Glutamatergic neuron (in vitro differentiated cells): ENCODE results near the gene CACNA1H. TPM values are rescaled to one million over a fixed set of nuclear protein-coding genes. Genes with fewer than 3 reads are reported as not detected.

Experiments used
- DNase-seq: peaks from one replicate; pipeline ENCODE4 v3.0.0; 2022
- H3K27ac Mint-ChIP-seq: one replicate; pipeline ENCODE4 v1.8.0; 2020; ENCODE audit warnings: mild to moderate bottlenecking, mixed read lengths, inconsistent platforms; ENCODE audit not compliant: unreplicated experiment
- H3K27me3 Mint-ChIP-seq: one replicate; pipeline ENCODE4 v1.8.0; 2020; ENCODE audit warnings: mild to moderate bottlenecking, moderate library complexity, mixed read lengths, inconsistent platforms; ENCODE audit not compliant: unreplicated experiment
- H3K36me3 Mint-ChIP-seq: one replicate; pipeline ENCODE4 v1.8.0; 2020; ENCODE audit warnings: mild to moderate bottlenecking, mixed read lengths, inconsistent platforms; ENCODE audit not compliant: unreplicated experiment
- H3K4me1 Mint-ChIP-seq: one replicate; pipeline ENCODE4 v1.8.0; 2020; ENCODE audit warnings: mild to moderate bottlenecking, low read depth, mixed read lengths, inconsistent platforms; ENCODE audit not compliant: unreplicated experiment
- H3K4me3 Mint-ChIP-seq: one replicate; pipeline ENCODE4 v1.8.0; 2020; ENCODE audit warnings: mild to moderate bottlenecking, mixed read lengths, inconsistent platforms; ENCODE audit not compliant: unreplicated experiment
- H3K9me3 Mint-ChIP-seq: one replicate; pipeline ENCODE4 v1.8.0; 2020; ENCODE audit warnings: mild to moderate bottlenecking, moderate library complexity, mixed read lengths, inconsistent platforms; ENCODE audit not compliant: unreplicated experiment
- CTCF ChIP-seq: fragments of 200-600 bp; sonication (generic); IDR thresholded peaks from one replicate; pipeline ENCODE4 v1.5.0; 2021; ENCODE audit not compliant: partially characterized antibody, unreplicated experiment
- total RNA-seq: library from RNA; stranded (reverse); fragmentation: NEBNext Ultra II Directional; extraction: Animal tissue kit (Norgen Biotek cat#: 25700); gene quantifications from one replicate; pipeline ENCODE4 v1.2.1, GENCODE V29; 2021; ENCODE audit not compliant: unreplicated experiment

CACNA1H gene
- total RNA-seq, 1 donor from 2014 or later, result 161 TPM

GRCh38 chr16:1107731-1108130 lies 45.2 kb upstream of the CACNA1H start:
- no peaks in the 10 kb centered on the region for H3K36me3 Mint-ChIP-seq
- H3K27ac Mint-ChIP-seq, result no peak overlapping the region
- H3K27me3 Mint-ChIP-seq, result peaks cover 2% of the 10 kb centered on the region
- no peak for DNase-seq
- TF ChIP-seq CTCF, result no peak
- no peak overlapping the region for H3K4me3 Mint-ChIP-seq
- H3K4me1 Mint-ChIP-seq, result peaks cover 1% of the 10 kb centered on the region
- peaks cover 5% of the 10 kb centered on the region for H3K9me3 Mint-ChIP-seq

GRCh38 chr16:1108299-1109252 lies 44.3 kb upstream of the CACNA1H start:
- no peaks in the 10 kb centered on the region for H3K36me3 Mint-ChIP-seq
- no peak overlapping the region for H3K4me3 Mint-ChIP-seq
- H3K27me3 Mint-ChIP-seq, result peaks cover 2% of the 10 kb centered on the region
- peaks cover 5% of the 10 kb centered on the region for H3K4me1 Mint-ChIP-seq
- peak; percentile 77 for DNase-seq
- TF ChIP-seq CTCF, result no peak
- H3K27ac Mint-ChIP-seq, result no peak overlapping the region
- peaks cover 5% of the 10 kb centered on the region for H3K9me3 Mint-ChIP-seq

- DNase-seq, result no peak
- Mint-ChIP-seq H3K9me3 (peaks cover 5% of the 10 kb centered on the region), H3K36me3 (no peaks in the 10 kb centered on the region), H3K4me3 (no peak overlapping the region), H3K4me1 (peaks cover 5% of the 10 kb centered on the region), H3K27ac (no peak overlapping the region), H3K27me3 (peaks cover 2% of the 10 kb centered on the region)
- TF ChIP-seq CTCF, result no peak
Measured at GRCh38 chr16:1109648-1110047, 43.3 kb upstream of the CACNA1H start.

GRCh38 chr16:1112506-1113184 lies 40.3 kb upstream of the CACNA1H start:
- Mint-ChIP-seq H3K9me3 (peaks cover 5% of the 10 kb centered on the region), H3K4me3 (no peak overlapping the region)
- TF ChIP-seq CTCF, result no peak

GRCh38 chr16:1113489-1113888 lies 39.4 kb upstream of the CACNA1H start:
- Mint-ChIP-seq H3K9me3 (peaks cover 5% of the 10 kb centered on the region), H3K36me3 (no peaks in the 10 kb centered on the region), H3K4me3 (no peak overlapping the region), H3K27me3 (peaks cover 2% of the 10 kb centered on the region), H3K27ac (peak overlapping the region; percentile 28), H3K4me1 (peaks cover 5% of the 10 kb centered on the region)
- DNase-seq, result no peak
- no peak for TF ChIP-seq CTCF

More at GRCh38 chr16:1112506-1113184, 40.3 kb upstream of the CACNA1H start:
- DNase-seq, result no peak
- H3K27me3 Mint-ChIP-seq, result peaks cover 2% of the 10 kb centered on the region
- H3K4me1 Mint-ChIP-seq, result peaks cover 5% of the 10 kb centered on the region
- no peaks in the 10 kb centered on the region for H3K36me3 Mint-ChIP-seq
- H3K27ac Mint-ChIP-seq, result no peak overlapping the region
